Stomach (tissue), 9 donors: Measurements from ENCODE around the gene ESPL1. TPM values are rescaled to one million over a fixed set of nuclear protein-coding genes. Genes with fewer than 3 reads are reported as not detected.
A peak's percentile ranks its signal among the peaks of the same experiment; 100 is the strongest.

Experiments used
- DNase-seq, 2 donors: peaks; one replicate each; pipeline versions ENCODE4 v3.0.0 to v3.0.0-alpha.2; 2013 to 2019
- H3K27ac ChIP-seq, 5 donors: fragments of 200-600 bp in 4 of 5; sonication (generic) in 4 of 5; one replicate each; pipeline ENCODE4 v1.5.1; 2013 to 2019; ENCODE audit warnings: mild to moderate bottlenecking in 1 of 5, moderate library complexity in 1 of 5
- H3K27me3 ChIP-seq, 3 donors: fragments of 200-600 bp; sonication (generic); one replicate each; pipeline ENCODE4 v1.5.1; 2017 to 2019; ENCODE audit warnings: mixed run types in 1 of 3
- H3K36me3 ChIP-seq, 4 donors: fragments of 200-600 bp; sonication (generic); 1 replicate in 3 of 4; 2 replicates in 1 of 4; pipeline ENCODE4 v1.5.1; 2016 to 2019
- H3K4me1 ChIP-seq, 4 donors: fragments of 200-600 bp; sonication (generic); one replicate each; pipeline ENCODE4 v1.5.1; 2016 to 2019
- H3K4me3 ChIP-seq, 4 donors: fragments of 200-600 bp; sonication (generic) in 3 of 4; one replicate each; pipeline ENCODE4 v1.5.1; 2016 to 2019; ENCODE audit warnings: mild to moderate bottlenecking in 1 of 4
- H3K9me3 ChIP-seq, 4 donors: fragments of 200-600 bp; sonication (generic); one replicate each; pipeline ENCODE4 v1.5.1; 2016 to 2019
- CTCF ChIP-seq, 7 experiments: fragments of 450-650 bp in 4 of 7; fragments of 200-600 bp in 3 of 7; sonication (generic) in 3 of 7; IDR thresholded peaks; one replicate each; pipeline ENCODE4 v1.5.1; 2016 to 2019; ENCODE audit warnings: antibody characterized with exemption in 7 of 7, control low read depth in 2 of 7, mild to moderate bottlenecking in 1 of 7
- EP300 ChIP-seq: sonication (generic); formaldehyde crosslinking; IDR thresholded peaks from one replicate; pipeline ENCODE4 v1.6.1; 2017; ENCODE audit warnings: antibody characterized with exemption
- POLR2A ChIP-seq, 4 donors: fragments of 450-650 bp; IDR thresholded peaks; one replicate each; pipeline ENCODE4 v1.6.1; 2016; ENCODE audit warnings: antibody characterized with exemption in 4 of 4, control low read depth in 2 of 4, mild to moderate bottlenecking in 1 of 4, moderate library complexity in 1 of 4
- POLR2AphosphoS5 ChIP-seq, 3 donors: sonication (generic); formaldehyde crosslinking; IDR thresholded peaks; one replicate each; pipeline ENCODE4 v1.6.1; 2016; ENCODE audit warnings: antibody characterized with exemption in 3 of 3
- WGBS, 5 donors: extraction: QIAGEN DNeasy Blood & Tissue Kit in 3 of 5; methylation state at CpG; one replicate each; pipeline versions ENCODE4 v1.1.5 to v1.1.7; 2013 to 2018; 5-methylcytosine and 5-hydroxymethylcytosine counted together
- intact Hi-C: fragments of 100-400 bp; cut with DNase I; formaldehyde crosslinking; loops from one replicate; pipeline ENCODE4 v1.15.1; 2023; ENCODE audit warnings: low total_unique reads
- polyA plus RNA-seq, 3 donors: library from polyadenylated mRNA; stranded (reverse); fragments of 200-250 nt; gene quantifications; one replicate each; pipeline ENCODE4 v1.2.3, GENCODE V29; 2013
- total RNA-seq, 5 donors: library from RNA; depleted of rRNA; stranded (reverse); fragments of >200 nt; gene quantifications; one replicate each; pipeline versions ENCODE4 v1.1.0 to v1.2.3, GENCODE V29; 2014 to 2016
- donor health status: healthy with polysubstance abuse.
- donor health status: Bipolar disorder and iron deficiency.
- donor health status: healthy.

The ESPL1 gene
- total and polyA plus RNA-seq, 8 donors, result 0.15 to 43.2 (median 5.3) TPM

GRCh38 chr12:53325511-53326061 lies 57.5 kb downstream of the ESPL1 start:
- 0 to 5% (median 1%) methylated on average over 7 to 50 of the region's 50 CpGs for WGBS, 5 donors
- DNase-seq, result peak; percentile 32 to 74
- intact Hi-C loops, result no loop called here
- peak overlapping the region; percentile 81 to 94 (median 91) for H3K27ac ChIP-seq
- no peaks in the 10 kb centered on the region for H3K9me3 ChIP-seq
- H3K4me1 ChIP-seq, result peaks cover 19 to 45% (median 43%) of the 10 kb centered on the region in 4 donors
- peak overlapping the region; percentile 52 to 70 (median 62) for H3K4me3 ChIP-seq
- TF ChIP-seq POLR2AphosphoS5 (IDR thresholded peaks at IDR 0.05) (no peak), POLR2A (IDR thresholded peaks at IDR 0.05) (no peak), CTCF (IDR thresholded peaks at IDR 0.05) (no peak), EP300 (no peak)
- peaks cover 0 to 21% (median 0%) of the 10 kb centered on the region in 3 donors for H3K27me3 ChIP-seq
- H3K36me3 ChIP-seq, result no peaks in the 10 kb centered on the region

DNA sequence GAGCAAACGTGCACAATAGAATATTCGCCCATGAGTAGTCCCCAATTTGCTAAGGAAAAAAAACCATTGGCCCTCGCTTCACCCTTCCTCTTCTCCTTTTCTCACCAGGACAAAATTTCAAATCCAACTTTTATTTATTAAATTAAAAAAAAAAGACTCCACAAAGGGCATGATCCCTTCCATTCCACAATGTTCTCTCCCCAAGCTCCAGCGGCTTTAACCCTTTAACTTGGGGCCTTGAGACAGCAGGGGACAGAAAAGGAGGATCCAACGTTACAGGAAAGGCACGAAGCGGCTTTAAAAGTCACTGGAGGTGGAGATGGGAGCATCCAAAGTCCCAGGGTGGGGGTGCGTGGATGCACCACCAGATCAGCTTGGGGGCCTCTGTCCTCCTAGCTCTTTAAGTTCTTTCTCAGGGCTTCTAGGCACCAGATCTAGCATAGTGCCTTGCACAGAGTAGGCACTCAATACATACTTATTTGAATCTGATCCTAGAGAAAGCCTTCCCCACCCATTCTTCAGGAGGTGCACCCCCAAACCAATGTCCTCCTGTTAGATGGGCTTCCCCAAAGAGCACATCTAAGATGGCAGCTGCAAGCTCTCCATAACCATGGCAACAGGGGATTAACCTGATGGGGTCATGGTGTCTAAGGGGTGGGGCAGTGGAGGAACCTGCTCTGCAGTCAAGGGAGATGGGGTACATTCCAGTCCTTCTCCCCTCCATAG lies 58.5 kb downstream of the ESPL1 start:
- H3K4me1 ChIP-seq, result peaks cover 16 to 37% (median 36%) of the 10 kb centered on the region in 4 donors
- H3K27ac ChIP-seq, result no peak overlapping the region
- whole genome bisulfite sequencing, 5 donors, result 78 to 90% (median 82%) methylated on average over 8 of the region's 8 CpGs
- peak overlapping the region in 1 of 4 donors; percentile 70 for H3K4me3 ChIP-seq
- H3K27me3 ChIP-seq, result peaks cover 0 to 21% (median 0%) of the 10 kb centered on the region in 3 donors
- no peak for DNase-seq
- intact Hi-C loops, result no loop called here
- no peaks in the 10 kb centered on the region for H3K9me3 ChIP-seq
- no peaks in the 10 kb centered on the region for H3K36me3 ChIP-seq
- TF ChIP-seq CTCF (IDR thresholded peaks at IDR 0.05), result no peak
- no peak for TF ChIP-seq POLR2A (IDR thresholded peaks at IDR 0.05)
- no peak for TF ChIP-seq POLR2AphosphoS5 (IDR thresholded peaks at IDR 0.05)
- TF ChIP-seq EP300, result no peak

GRCh38 chr12:53327435-53328042 lies 59.4 kb downstream of the ESPL1 start:
- no peaks in the 10 kb centered on the region for H3K9me3 ChIP-seq
- WGBS, 5 donors, result 70 to 84% (median 81%) methylated on average over 3 of the region's 3 CpGs
- intact Hi-C loops, result no loop called here
- no peak overlapping the region for H3K27ac ChIP-seq
- no peak for DNase-seq
- TF ChIP-seq CTCF (IDR thresholded peaks at IDR 0.05), result peak in 2 of 7 experiments; percentile 8 to 15
- TF ChIP-seq POLR2A (IDR thresholded peaks at IDR 0.05), result no peak
- H3K4me1 ChIP-seq, result peaks cover 10 to 29% (median 28%) of the 10 kb centered on the region in 4 donors
- H3K4me3 ChIP-seq, result no peak overlapping the region
- peaks cover 0 to 28% (median 0%) of the 10 kb centered on the region in 3 donors for H3K27me3 ChIP-seq
- no peaks in the 10 kb centered on the region for H3K36me3 ChIP-seq

DNA sequence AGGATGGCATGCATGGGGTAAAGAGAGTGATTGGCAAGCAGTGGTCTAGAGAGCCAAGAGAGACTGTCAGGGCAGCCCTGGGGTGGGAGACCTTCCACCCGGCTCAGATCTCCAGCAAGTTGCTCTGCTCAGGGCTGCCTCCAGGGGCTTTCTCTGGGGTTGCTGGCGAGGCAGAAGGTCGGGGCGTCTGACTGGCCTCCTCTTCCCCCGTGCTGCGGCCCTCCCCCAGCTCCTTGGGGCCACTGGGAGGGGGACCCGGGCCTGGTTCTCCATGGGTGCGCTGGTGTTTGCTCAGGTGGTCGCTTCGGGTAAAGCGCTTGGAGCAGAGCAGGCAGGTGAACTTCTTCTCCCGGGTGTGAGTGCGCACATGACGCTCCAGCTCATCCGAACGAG lies 59.9 kb downstream of the ESPL1 start:
- no peak for TF ChIP-seq EP300
- TF ChIP-seq POLR2A (IDR thresholded peaks at IDR 0.05), result no peak
- TF ChIP-seq CTCF (IDR thresholded peaks at IDR 0.05), result no peak
- TF ChIP-seq POLR2AphosphoS5 (IDR thresholded peaks at IDR 0.05), result no peak
- Histone ChIP-seq H3K27ac (no peak overlapping the region), H3K36me3 (no peaks in the 10 kb centered on the region), H3K4me1 (peaks cover 10 to 29% (median 28%) of the 10 kb centered on the region in 4 donors), H3K27me3 (peaks cover 0 to 33% (median 0%) of the 10 kb centered on the region in 3 donors), H3K9me3 (no peaks in the 10 kb centered on the region), H3K4me3 (no peak overlapping the region)
- WGBS, 5 donors, result 39 to 53% (median 48%) methylated on average over 3 to 16 of the region's 16 CpGs
- intact Hi-C loops, result no loop called here
- DNase-seq, result peak in 1 of 2 donors; percentile 40
